GM23338 (cell line): ENCODE data around the gene LHB. TPM values are rescaled to one million over a fixed set of nuclear protein-coding genes. Genes with fewer than 3 reads are reported as not detected.

Experiments used
- ATAC-seq: fragments of 200-7000 bp; cut with Tn5 transposase; 3 replicates; pipeline ENCODE4 v1.9.1; 2020
- DNase-seq: peaks from one replicate; pipeline ENCODE4 v3.0.0-alpha.2; 2015; ENCODE audit warnings: low spot score
- H2AFZ ChIP-seq: fragments of 200-600 bp; sonication (generic); 2 replicates; pipeline ENCODE4 v1.8.0; 2016; ENCODE audit warnings: antibody characterized with exemption, mild to moderate bottlenecking, moderate library complexity
- H3F3A ChIP-seq: fragments of 200-600 bp; sonication (generic); replicated peaks from 2 replicates; pipeline ENCODE4 v1.8.0; 2017; ENCODE audit warnings: antibody characterized with exemption, mixed run types, low read depth
- H3K27ac ChIP-seq: fragments of 200-600 bp; sonication (generic); 2 replicates; pipeline ENCODE4 v1.6.1; 2016; ENCODE audit warnings: low read depth
- H3K27me3 ChIP-seq: fragments of 200-600 bp; sonication (generic); 2 replicates; pipeline ENCODE4 v1.8.0; 2016; ENCODE audit warnings: mild to moderate bottlenecking, mixed run types, moderate library complexity; ENCODE audit not compliant: insufficient read depth
- H3K36me3 ChIP-seq: fragments of 200-600 bp; sonication (generic); 2 replicates; pipeline ENCODE4 v1.8.0; 2016; ENCODE audit warnings: mild to moderate bottlenecking; ENCODE audit not compliant: insufficient read depth
- H3K4me1 ChIP-seq: fragments of 200-600 bp; sonication (generic); 2 replicates; pipeline ENCODE4 v1.8.0; 2016; ENCODE audit warnings: mild to moderate bottlenecking, moderate library complexity; ENCODE audit not compliant: insufficient read depth
- H3K4me2 ChIP-seq: fragments of 200-600 bp; sonication (generic); 2 replicates; pipeline ENCODE4 v1.7.1; 2017; ENCODE audit warnings: mixed run types
- H3K4me3 ChIP-seq: fragments of 200-600 bp; sonication (generic); 2 replicates; pipeline ENCODE4 v1.6.1; 2016; ENCODE audit warnings: mixed run types
- H3K79me2 ChIP-seq: fragments of 200-600 bp; sonication (generic); replicated peaks from 2 replicates; pipeline ENCODE4 v1.8.0; 2017; ENCODE audit warnings: mild to moderate bottlenecking; ENCODE audit not compliant: insufficient read depth
- H3K9me2 ChIP-seq: fragments of 200-600 bp; sonication (generic); 2 replicates; pipeline ENCODE4 v1.8.0; 2017; ENCODE audit not compliant: insufficient read depth
- H4K20me1 ChIP-seq: fragments of 200-600 bp; sonication (generic); replicated peaks from 2 replicates; pipeline ENCODE4 v1.8.0; 2017; ENCODE audit warnings: mild to moderate bottlenecking; ENCODE audit not compliant: insufficient read depth
- H3K27ac Mint-ChIP-seq: 2 replicates; pipeline ENCODE4 v1.8.0; 2020; ENCODE audit warnings: inconsistent platforms, mild to moderate bottlenecking, moderate library complexity, mixed read lengths
- H3K27me3 Mint-ChIP-seq: 3 replicates; pipeline ENCODE4 v1.8.0; 2022; ENCODE audit warnings: low read depth, mild to moderate bottlenecking, moderate library complexity, mixed read lengths, inconsistent platforms; ENCODE audit not compliant: insufficient read depth, poor library complexity
- H3K36me3 Mint-ChIP-seq: 3 replicates; pipeline ENCODE4 v1.8.0; 2021; ENCODE audit warnings: low read depth, mild to moderate bottlenecking, inconsistent platforms, moderate library complexity, mixed read lengths
- H3K4me1 Mint-ChIP-seq: 3 replicates; pipeline ENCODE4 v1.8.0; 2020; ENCODE audit warnings: mild to moderate bottlenecking, inconsistent platforms, mixed read lengths
- H3K4me3 Mint-ChIP-seq: 3 replicates; pipeline ENCODE4 v1.8.0; 2021; ENCODE audit warnings: moderate library complexity, mild to moderate bottlenecking, inconsistent platforms, mixed read lengths
- H3K9me3 Mint-ChIP-seq: 3 replicates; pipeline ENCODE4 v1.8.0; 2020; ENCODE audit warnings: moderate library complexity, mild to moderate bottlenecking, inconsistent platforms, mixed read lengths
- CREB1 ChIP-seq: fragments of 250-450 bp; sonication (Bioruptor Pico); IDR thresholded peaks from 2 replicates; pipeline ENCODE4 v1.5.0; 2020; ENCODE audit warnings: low read depth, mild to moderate bottlenecking, moderate library complexity
- EZH2 ChIP-seq: fragments of 200-600 bp; sonication (generic); IDR thresholded peaks from one replicate; pipeline ENCODE4 v1.8.0; 2017; ENCODE audit warnings: antibody characterized with exemption, mild to moderate bottlenecking, low read depth; ENCODE audit not compliant: unreplicated experiment
- EZH2phosphoT487 ChIP-seq: fragments of 200-600 bp; sonication (generic); IDR thresholded peaks from one replicate; pipeline ENCODE4 v1.8.1; 2018; ENCODE audit warnings: antibody characterized with exemption; ENCODE audit not compliant: unreplicated experiment
- JUNB ChIP-seq: IDR thresholded peaks from one replicate; pipeline ENCODE4 v1.6.1; 2016; ENCODE audit warnings: antibody characterized with exemption; ENCODE audit not compliant: unreplicated experiment
- NANOG ChIP-seq: IDR thresholded peaks from 2 replicates; pipeline ENCODE4 v1.6.1; 2016; ENCODE audit warnings: antibody characterized with exemption, borderline replicate concordance
- POLR2AphosphoS5 ChIP-seq: IDR thresholded peaks from 2 replicates; pipeline ENCODE4 v1.6.1; 2016; ENCODE audit warnings: antibody characterized with exemption, low read depth
- STAT1 ChIP-seq: IDR thresholded peaks from one replicate; pipeline ENCODE4 v1.6.1; 2016; ENCODE audit warnings: antibody characterized with exemption; ENCODE audit not compliant: unreplicated experiment
- ZNF114 ChIP-seq: fragments of 250-450 bp; sonication (Bioruptor Pico); IDR thresholded peaks from 2 replicates; pipeline ENCODE4 v1.5.0; 2020; ENCODE audit warnings: mild to moderate bottlenecking, moderate library complexity
- ZNF331 ChIP-seq: fragments of 250-450 bp; sonication (Bioruptor Pico); IDR thresholded peaks from 2 replicates; pipeline ENCODE4 v1.5.0; 2020; ENCODE audit warnings: low read depth, mild to moderate bottlenecking, moderate library complexity
- polyA plus RNA-seq: library from polyadenylated mRNA; unstranded; fragments of >200 nt; fragmentation: Nextera tagmentation; extraction: Ambion mirVana; gene quantifications from 2 replicates; pipeline ENCODE4 v1.2.1, GENCODE V29; 2016
- total RNA-seq: library from RNA; depleted of rRNA; stranded (reverse); fragments of >200 nt; shearing (Covaris generic); gene quantifications from 2 replicates; pipeline ENCODE4 v1.2.3, GENCODE V29; 2014
- TF ChIP-seq, protein P1 (sequence below): IDR thresholded peaks from 2 replicates; pipeline ENCODE4 v1.6.1; 2016; ENCODE audit warnings: antibody characterized with exemption
- TF ChIP-seq, protein P2 (sequence below): IDR thresholded peaks from one replicate; pipeline ENCODE4 v1.6.1; 2018; ENCODE audit warnings: antibody characterized with exemption; ENCODE audit not compliant: unreplicated experiment
- TF ChIP-seq, protein P3 (sequence below): fragments of 250-450 bp; sonication (Bioruptor Pico); IDR thresholded peaks from 2 replicates; pipeline ENCODE4 v1.5.0; 2020; ENCODE audit warnings: mild to moderate bottlenecking, moderate library complexity
- TF ChIP-seq, protein P4 (sequence below), 2 experiments: fragments of 200-600 bp in 1 of 2; sonication (generic) in 1 of 2; conservative IDR thresholded peaks; 2 replicates each; pipeline versions ENCODE4 v1.5.1 to v1.6.1; 2016 to 2017; ENCODE audit warnings: antibody characterized with exemption in 2 of 2, low read depth in 2 of 2, mild to moderate bottlenecking in 2 of 2, moderate library complexity in 1 of 2

LHB gene
- total and polyA plus RNA-seq, 2 experiments from 2014 or later: 0.76 TPM; not detected in 1

DNA sequence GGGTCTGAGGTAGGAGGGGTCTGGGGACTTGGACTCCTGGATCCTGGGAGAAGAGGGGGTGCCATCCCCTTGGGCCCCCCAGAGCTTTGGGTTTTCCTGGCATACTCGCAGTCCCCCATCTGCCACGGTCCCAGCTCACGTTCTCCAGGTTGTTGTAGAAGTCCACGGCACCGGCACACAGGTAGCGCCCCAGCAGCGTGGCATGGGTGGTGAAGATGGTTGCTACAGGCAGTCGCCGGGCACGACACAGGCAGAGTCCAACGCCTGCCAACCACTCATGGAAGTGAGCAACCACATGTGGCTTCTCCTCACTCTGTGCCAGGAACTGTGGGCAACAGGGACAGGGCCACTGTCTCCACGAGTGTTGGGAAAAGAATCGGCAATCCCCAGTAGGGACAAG is 31.2 kb downstream of the LHB start:
- 0 out of 2 replicates have a peak, but pooled peaks cover 7% of the 10 kb centered on the region for H3F3A ChIP-seq
- no peak overlapping the region for H2AFZ ChIP-seq
- no peaks in the 10 kb centered on the region for H3K27me3 ChIP-seq
- H3K27ac ChIP-seq: no peak overlapping the region
- TF ChIP-seq, protein P1, sequence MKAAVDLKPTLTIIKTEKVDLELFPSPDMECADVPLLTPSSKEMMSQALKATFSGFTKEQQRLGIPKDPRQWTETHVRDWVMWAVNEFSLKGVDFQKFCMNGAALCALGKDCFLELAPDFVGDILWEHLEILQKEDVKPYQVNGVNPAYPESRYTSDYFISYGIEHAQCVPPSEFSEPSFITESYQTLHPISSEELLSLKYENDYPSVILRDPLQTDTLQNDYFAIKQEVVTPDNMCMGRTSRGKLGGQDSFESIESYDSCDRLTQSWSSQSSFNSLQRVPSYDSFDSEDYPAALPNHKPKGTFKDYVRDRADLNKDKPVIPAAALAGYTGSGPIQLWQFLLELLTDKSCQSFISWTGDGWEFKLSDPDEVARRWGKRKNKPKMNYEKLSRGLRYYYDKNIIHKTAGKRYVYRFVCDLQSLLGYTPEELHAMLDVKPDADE: no peak
- no peak for TF ChIP-seq NANOG
- TF ChIP-seq, protein P2, sequence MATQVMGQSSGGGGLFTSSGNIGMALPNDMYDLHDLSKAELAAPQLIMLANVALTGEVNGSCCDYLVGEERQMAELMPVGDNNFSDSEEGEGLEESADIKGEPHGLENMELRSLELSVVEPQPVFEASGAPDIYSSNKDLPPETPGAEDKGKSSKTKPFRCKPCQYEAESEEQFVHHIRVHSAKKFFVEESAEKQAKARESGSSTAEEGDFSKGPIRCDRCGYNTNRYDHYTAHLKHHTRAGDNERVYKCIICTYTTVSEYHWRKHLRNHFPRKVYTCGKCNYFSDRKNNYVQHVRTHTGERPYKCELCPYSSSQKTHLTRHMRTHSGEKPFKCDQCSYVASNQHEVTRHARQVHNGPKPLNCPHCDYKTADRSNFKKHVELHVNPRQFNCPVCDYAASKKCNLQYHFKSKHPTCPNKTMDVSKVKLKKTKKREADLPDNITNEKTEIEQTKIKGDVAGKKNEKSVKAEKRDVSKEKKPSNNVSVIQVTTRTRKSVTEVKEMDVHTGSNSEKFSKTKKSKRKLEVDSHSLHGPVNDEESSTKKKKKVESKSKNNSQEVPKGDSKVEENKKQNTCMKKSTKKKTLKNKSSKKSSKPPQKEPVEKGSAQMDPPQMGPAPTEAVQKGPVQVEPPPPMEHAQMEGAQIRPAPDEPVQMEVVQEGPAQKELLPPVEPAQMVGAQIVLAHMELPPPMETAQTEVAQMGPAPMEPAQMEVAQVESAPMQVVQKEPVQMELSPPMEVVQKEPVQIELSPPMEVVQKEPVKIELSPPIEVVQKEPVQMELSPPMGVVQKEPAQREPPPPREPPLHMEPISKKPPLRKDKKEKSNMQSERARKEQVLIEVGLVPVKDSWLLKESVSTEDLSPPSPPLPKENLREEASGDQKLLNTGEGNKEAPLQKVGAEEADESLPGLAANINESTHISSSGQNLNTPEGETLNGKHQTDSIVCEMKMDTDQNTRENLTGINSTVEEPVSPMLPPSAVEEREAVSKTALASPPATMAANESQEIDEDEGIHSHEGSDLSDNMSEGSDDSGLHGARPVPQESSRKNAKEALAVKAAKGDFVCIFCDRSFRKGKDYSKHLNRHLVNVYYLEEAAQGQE: no peak
- TF ChIP-seq ZNF331 (CRISPR knock-in tag): no peak
- no peak for TF ChIP-seq EZH2
- no peak for TF ChIP-seq ZNF114 (CRISPR knock-in tag)
- TF ChIP-seq, protein P3, sequence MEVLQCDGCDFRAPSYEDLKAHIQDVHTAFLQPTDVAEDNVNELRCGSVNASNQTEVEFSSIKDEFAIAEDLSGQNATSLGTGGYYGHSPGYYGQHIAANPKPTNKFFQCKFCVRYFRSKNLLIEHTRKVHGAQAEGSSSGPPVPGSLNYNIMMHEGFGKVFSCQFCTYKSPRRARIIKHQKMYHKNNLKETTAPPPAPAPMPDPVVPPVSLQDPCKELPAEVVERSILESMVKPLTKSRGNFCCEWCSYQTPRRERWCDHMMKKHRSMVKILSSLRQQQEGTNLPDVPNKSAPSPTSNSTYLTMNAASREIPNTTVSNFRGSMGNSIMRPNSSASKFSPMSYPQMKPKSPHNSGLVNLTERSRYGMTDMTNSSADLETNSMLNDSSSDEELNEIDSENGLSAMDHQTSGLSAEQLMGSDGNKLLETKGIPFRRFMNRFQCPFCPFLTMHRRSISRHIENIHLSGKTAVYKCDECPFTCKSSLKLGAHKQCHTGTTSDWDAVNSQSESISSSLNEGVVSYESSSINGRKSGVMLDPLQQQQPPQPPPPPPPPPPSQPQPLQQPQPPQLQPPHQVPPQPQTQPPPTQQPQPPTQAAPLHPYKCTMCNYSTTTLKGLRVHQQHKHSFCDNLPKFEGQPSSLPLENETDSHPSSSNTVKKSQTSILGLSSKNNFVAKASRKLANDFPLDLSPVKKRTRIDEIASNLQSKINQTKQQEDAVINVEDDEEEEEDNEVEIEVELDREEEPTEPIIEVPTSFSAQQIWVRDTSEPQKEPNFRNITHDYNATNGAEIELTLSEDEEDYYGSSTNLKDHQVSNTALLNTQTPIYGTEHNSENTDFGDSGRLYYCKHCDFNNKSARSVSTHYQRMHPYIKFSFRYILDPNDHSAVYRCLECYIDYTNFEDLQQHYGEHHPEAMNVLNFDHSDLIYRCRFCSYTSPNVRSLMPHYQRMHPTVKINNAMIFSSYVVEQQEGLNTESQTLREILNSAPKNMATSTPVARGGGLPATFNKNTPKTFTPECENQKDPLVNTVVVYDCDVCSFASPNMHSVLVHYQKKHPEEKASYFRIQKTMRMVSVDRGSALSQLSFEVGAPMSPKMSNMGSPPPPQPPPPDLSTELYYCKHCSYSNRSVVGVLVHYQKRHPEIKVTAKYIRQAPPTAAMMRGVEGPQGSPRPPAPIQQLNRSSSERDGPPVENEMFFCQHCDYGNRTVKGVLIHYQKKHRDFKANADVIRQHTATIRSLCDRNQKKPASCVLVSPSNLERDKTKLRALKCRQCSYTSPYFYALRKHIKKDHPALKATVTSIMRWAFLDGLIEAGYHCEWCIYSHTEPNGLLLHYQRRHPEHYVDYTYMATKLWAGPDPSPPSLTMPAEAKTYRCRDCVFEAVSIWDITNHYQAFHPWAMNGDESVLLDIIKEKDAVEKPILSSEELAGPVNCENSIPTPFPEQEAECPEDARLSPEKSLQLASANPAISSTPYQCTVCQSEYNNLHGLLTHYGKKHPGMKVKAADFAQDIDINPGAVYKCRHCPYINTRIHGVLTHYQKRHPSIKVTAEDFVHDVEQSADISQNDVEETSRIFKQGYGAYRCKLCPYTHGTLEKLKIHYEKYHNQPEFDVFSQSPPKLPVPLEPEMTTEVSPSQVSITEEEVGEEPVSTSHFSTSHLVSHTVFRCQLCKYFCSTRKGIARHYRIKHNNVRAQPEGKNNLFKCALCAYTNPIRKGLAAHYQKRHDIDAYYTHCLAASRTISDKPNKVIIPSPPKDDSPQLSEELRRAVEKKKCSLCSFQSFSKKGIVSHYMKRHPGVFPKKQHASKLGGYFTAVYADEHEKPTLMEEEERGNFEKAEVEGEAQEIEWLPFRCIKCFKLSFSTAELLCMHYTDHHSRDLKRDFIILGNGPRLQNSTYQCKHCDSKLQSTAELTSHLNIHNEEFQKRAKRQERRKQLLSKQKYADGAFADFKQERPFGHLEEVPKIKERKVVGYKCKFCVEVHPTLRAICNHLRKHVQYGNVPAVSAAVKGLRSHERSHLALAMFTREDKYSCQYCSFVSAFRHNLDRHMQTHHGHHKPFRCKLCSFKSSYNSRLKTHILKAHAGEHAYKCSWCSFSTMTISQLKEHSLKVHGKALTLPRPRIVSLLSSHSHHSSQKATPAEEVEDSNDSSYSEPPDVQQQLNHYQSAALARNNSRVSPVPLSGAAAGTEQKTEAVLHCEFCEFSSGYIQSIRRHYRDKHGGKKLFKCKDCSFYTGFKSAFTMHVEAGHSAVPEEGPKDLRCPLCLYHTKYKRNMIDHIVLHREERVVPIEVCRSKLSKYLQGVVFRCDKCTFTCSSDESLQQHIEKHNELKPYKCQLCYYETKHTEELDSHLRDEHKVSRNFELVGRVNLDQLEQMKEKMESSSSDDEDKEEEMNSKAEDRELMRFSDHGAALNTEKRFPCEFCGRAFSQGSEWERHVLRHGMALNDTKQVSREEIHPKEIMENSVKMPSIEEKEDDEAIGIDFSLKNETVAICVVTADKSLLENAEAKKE (CRISPR knock-in tag): no peak
- no peak for TF ChIP-seq EZH2phosphoT487
- TF ChIP-seq, protein P4, sequence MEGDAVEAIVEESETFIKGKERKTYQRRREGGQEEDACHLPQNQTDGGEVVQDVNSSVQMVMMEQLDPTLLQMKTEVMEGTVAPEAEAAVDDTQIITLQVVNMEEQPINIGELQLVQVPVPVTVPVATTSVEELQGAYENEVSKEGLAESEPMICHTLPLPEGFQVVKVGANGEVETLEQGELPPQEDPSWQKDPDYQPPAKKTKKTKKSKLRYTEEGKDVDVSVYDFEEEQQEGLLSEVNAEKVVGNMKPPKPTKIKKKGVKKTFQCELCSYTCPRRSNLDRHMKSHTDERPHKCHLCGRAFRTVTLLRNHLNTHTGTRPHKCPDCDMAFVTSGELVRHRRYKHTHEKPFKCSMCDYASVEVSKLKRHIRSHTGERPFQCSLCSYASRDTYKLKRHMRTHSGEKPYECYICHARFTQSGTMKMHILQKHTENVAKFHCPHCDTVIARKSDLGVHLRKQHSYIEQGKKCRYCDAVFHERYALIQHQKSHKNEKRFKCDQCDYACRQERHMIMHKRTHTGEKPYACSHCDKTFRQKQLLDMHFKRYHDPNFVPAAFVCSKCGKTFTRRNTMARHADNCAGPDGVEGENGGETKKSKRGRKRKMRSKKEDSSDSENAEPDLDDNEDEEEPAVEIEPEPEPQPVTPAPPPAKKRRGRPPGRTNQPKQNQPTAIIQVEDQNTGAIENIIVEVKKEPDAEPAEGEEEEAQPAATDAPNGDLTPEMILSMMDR (conservative IDR thresholded peaks at IDR 0.05; ENCODE audit: low read depth in 2 of 2): no peak
- TF ChIP-seq STAT1: no peak
- TF ChIP-seq JUNB: no peak
- no peak for TF ChIP-seq CREB1 (CRISPR knock-in tag)
- no peak for TF ChIP-seq POLR2AphosphoS5
- Mint-ChIP-seq H3K4me3 (no peak overlapping the region), H3K36me3 (peaks cover 69% of the 10 kb centered on the region), H3K27me3 (peaks cover 2% of the 10 kb centered on the region), H3K4me1 (0 out of 3 replicates have a peak, but pooled peaks cover 4% of the 10 kb centered on the region), H3K9me3 (no peaks in the 10 kb centered on the region), H3K27ac (no peak overlapping the region)
- no peak for DNase-seq
- peaks cover 13% of the 10 kb centered on the region for H4K20me1 ChIP-seq
- H3K4me3 ChIP-seq: no peak overlapping the region
- H3K79me2 ChIP-seq: no peaks in the 10 kb centered on the region; the same call in 1 of the 2 replicates
- ATAC-seq: no peak
- H3K4me1 ChIP-seq: no peaks in the 10 kb centered on the region
- peaks cover 6% of the 10 kb centered on the region for H3K36me3 ChIP-seq
- H3K9me2 ChIP-seq: no peaks in the 10 kb centered on the region
- no peak overlapping the region for H3K4me2 ChIP-seq
